ENCODE results near the gene RBFOX2. TPM values are rescaled to one million over a fixed set of nuclear protein-coding genes. Genes with fewer than 3 reads are reported as not detected.

The RBFOX2 gene
- total and polyA plus RNA-seq, 2 donors from 2014 or later: 17.2 to 68.6 TPM

DNA sequence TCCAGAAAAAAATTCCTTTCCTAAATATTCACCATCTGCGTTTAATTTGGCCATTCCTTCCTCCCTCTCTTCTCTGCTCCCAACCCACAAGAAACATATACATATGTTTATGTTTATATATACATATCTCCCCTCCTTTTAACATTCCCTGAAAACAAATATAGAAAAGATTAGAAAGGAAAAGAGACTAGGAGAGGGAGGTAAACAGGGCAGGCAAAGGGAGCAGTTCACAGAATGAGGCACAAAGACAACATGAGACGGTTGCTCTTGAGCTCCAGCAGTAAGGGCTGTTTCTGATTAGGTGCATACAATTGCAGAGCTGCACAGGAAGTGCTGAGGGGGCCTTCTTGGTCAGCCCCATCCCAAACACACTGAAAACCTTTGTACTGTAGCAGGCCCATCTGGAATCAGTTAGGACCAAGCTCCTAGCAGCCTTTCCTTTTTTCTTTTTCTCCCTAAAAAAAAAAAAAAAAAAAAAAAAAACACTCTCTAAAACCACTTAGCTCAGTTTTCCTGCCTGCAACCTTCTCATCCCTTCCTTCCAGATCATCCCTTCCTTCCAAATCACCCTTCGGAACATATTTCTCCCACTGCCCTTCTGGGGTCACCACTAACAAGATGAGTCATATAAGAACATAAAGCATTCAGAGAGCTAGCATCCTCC lies 57.0 kb downstream of the RBFOX2 start:
- H3K9me3 ChIP-seq (ENCODE audit: control insufficient read depth in 2 of 3, insufficient read depth in 1 of 3, low read length in 3 of 3): no peaks in the 10 kb centered on the region
- FAIRE-seq: no peak

DNA sequence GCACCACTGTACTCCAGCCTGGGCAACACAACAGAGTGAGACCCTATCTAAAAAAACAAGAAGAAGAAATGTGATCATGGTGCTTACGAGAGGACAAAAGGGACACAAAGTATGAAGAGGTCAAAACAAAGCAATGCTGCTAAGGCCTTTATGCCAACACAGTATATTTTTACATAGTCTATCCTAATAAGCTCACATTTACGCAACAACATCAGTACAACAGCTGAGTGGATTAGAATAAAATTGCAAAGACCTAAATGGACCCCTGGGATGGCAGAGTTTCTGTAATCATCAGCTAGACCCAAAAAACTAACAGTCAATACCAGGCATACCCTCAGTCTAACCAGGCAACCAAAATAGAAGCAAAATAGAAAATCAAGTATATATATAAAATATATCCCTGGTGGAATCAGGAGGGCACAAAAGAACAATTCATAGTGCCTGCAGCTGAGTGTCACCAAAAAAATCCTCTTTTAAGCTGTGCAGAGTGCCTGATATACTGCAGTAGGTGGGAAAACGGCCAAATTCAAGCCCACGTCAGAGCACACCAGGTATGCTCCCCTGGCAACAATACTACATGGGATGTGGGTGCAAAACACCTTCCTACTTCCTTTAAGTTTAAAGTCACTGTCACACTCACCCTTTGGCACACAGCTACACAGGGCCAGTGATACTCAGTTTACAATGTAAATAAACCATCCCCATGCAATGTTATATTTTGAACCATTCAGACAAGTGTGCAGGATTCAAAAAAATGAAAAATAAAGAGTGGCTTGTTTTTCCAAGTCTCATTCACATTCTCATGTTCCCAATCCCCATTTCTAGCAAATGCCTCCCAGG lies 57.8 kb downstream of the RBFOX2 start:
- no peak overlapping the region for H3K9ac ChIP-seq (ENCODE audit: low read length in 3 of 3)
- intact Hi-C loops (cut with DNase I): no loop called here
- TF ChIP-seq, protein P1, sequence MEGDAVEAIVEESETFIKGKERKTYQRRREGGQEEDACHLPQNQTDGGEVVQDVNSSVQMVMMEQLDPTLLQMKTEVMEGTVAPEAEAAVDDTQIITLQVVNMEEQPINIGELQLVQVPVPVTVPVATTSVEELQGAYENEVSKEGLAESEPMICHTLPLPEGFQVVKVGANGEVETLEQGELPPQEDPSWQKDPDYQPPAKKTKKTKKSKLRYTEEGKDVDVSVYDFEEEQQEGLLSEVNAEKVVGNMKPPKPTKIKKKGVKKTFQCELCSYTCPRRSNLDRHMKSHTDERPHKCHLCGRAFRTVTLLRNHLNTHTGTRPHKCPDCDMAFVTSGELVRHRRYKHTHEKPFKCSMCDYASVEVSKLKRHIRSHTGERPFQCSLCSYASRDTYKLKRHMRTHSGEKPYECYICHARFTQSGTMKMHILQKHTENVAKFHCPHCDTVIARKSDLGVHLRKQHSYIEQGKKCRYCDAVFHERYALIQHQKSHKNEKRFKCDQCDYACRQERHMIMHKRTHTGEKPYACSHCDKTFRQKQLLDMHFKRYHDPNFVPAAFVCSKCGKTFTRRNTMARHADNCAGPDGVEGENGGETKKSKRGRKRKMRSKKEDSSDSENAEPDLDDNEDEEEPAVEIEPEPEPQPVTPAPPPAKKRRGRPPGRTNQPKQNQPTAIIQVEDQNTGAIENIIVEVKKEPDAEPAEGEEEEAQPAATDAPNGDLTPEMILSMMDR (IDR thresholded peaks at IDR 0.05; ENCODE audit: borderline replicate concordance, extremely low read depth, insufficient read depth): no peak
- no peaks in the 10 kb centered on the region for H3K9me3 ChIP-seq (ENCODE audit: control insufficient read depth in 2 of 3, insufficient read depth in 1 of 3, low read length in 3 of 3)
- H3K4me1 ChIP-seq (ENCODE audit: control insufficient read depth in 2 of 3, insufficient read depth in 2 of 3, low read depth in 1 of 3, low read length in 3 of 3): peaks cover 10 to 15% (median 10%) of the 10 kb centered on the region in 3 donors
- peak overlapping the region in 1 of 2 donors; percentile 14 for H3K27ac ChIP-seq (ENCODE audit: low read depth in 2 of 2, low read length in 2 of 2)
- H3K36me3 ChIP-seq (ENCODE audit: control insufficient read depth in 2 of 3, insufficient read depth in 3 of 3, low read length in 3 of 3): no peaks in the 10 kb centered on the region
- no peak overlapping the region for H3K4me3 ChIP-seq (ENCODE audit: low read length in 3 of 3)
- no peaks in the 10 kb centered on the region for H3K27me3 ChIP-seq (ENCODE audit: control insufficient read depth, insufficient read depth, low read length)
- FAIRE-seq (no peak), DNase-seq (no peak)

More for the DNA sequence above, 57.0 kb downstream of the RBFOX2 start:
- H3K4me1 ChIP-seq (ENCODE audit: control insufficient read depth in 2 of 3, insufficient read depth in 2 of 3, low read depth in 1 of 3, low read length in 3 of 3): peaks cover 10 to 15% (median 10%) of the 10 kb centered on the region in 3 donors
- no peaks in the 10 kb centered on the region for H3K36me3 ChIP-seq (ENCODE audit: control insufficient read depth in 2 of 3, insufficient read depth in 3 of 3, low read length in 3 of 3)
- no peak overlapping the region for H3K4me3 ChIP-seq (ENCODE audit: low read length in 3 of 3)
- intact Hi-C loops (cut with DNase I): no loop called here
- peak in 3 of 5 donors; percentile 17 to 76 (median 40) for DNase-seq
- TF ChIP-seq, protein P1 (IDR thresholded peaks at IDR 0.05; ENCODE audit: borderline replicate concordance, extremely low read depth, insufficient read depth): no peak
- no peak overlapping the region for H3K9ac ChIP-seq (ENCODE audit: low read length in 3 of 3)
- H3K27ac ChIP-seq (ENCODE audit: low read depth in 2 of 2, low read length in 2 of 2): no peak overlapping the region
- no peaks in the 10 kb centered on the region for H3K27me3 ChIP-seq (ENCODE audit: control insufficient read depth, insufficient read depth, low read length)

DNA sequence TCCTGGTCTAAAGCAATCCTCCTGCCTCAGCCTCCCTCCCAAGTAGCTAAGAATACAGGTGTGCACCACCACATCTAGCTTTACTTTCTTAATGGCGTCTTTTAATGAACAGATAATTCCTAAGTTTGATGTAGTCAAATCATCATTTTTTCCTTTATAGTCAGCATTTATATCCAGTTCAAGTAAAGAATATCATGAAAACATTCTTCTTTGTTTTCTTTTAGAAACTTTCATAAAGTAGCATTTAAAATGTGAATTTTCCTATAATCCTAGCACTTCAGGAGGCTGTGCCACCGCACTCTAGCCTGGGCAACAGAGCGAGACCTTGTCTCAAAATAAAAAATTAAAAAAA lies 61.6 kb downstream of the RBFOX2 start:
- H3K9ac ChIP-seq (ENCODE audit: low read length in 3 of 3): no peak overlapping the region
- no peaks in the 10 kb centered on the region for H3K27me3 ChIP-seq (ENCODE audit: control insufficient read depth, insufficient read depth, low read length)
- no peak for DNase-seq
- TF ChIP-seq, protein P1 (IDR thresholded peaks at IDR 0.05; ENCODE audit: borderline replicate concordance, extremely low read depth, insufficient read depth): no peak
- no peak for FAIRE-seq
- no peak overlapping the region for H3K4me3 ChIP-seq (ENCODE audit: low read length in 3 of 3)
- peaks cover 3 to 6% (median 5%) of the 10 kb centered on the region in 3 donors for H3K4me1 ChIP-seq (ENCODE audit: control insufficient read depth in 2 of 3, insufficient read depth in 2 of 3, low read depth in 1 of 3, low read length in 3 of 3)
- no peaks in the 10 kb centered on the region for H3K9me3 ChIP-seq (ENCODE audit: control insufficient read depth in 2 of 3, insufficient read depth in 1 of 3, low read length in 3 of 3)
- intact Hi-C loops (cut with DNase I): no loop called here
- no peaks in the 10 kb centered on the region for H3K36me3 ChIP-seq (ENCODE audit: control insufficient read depth in 2 of 3, insufficient read depth in 3 of 3, low read length in 3 of 3)
- H3K27ac ChIP-seq (ENCODE audit: low read depth in 2 of 2, low read length in 2 of 2): no peak overlapping the region
